IMR-90 (cell line): ENCODE measurements around the gene SLC13A5. TPM values are rescaled to one million over a fixed set of nuclear protein-coding genes. Genes with fewer than 3 reads are reported as not detected.

Experiments used
- ATAC-seq: fragments of 200-7000 bp; cut with Tn5 transposase; 2 replicates; pipeline ENCODE4 v1.9.1; 2020; ENCODE audit warnings: low read depth, mild to moderate bottlenecking, moderate library complexity
- BruUV-seq: library from RNA; stranded (reverse); fragments of 400-500 nt; replicated peaks from 2 replicates; lab custom pipeline; 2021; lab: Mats Ljungman, UMichigan
- CTCF ChIA-PET: fragments of 300-600 bp; formaldehyde crosslinking; extraction: SDS; loops from one replicate; lab custom pipeline; 2021; ENCODE audit warnings: antibody characterized with exemption; lab: Yijun Ruan, JAX
- POLR2A ChIA-PET: fragments of 300-600 bp; sonication (Branson Sonifier 250); formaldehyde crosslinking; loops from one replicate; lab custom pipeline; 2022; ENCODE audit warnings: antibody characterized with exemption; ENCODE audit not compliant: unreplicated experiment; lab: Charles Lee
- DNase-seq: peaks from one replicate; pipeline ENCODE4 v3.0.0; 2013
- H2AFZ ChIP-seq: replicated peaks from 2 replicates; pipeline ENCODE3; 2013; ENCODE audit warnings: low read length, mild to moderate bottlenecking; ENCODE audit not compliant: poor library complexity
- H2AK5ac ChIP-seq: 2 replicates; pipeline ENCODE4 v1.6.1; 2013; ENCODE audit warnings: low read depth, low read length, inconsistent platforms
- H2AK9ac ChIP-seq: replicated peaks from 2 replicates; pipeline ENCODE3; 2013; ENCODE audit warnings: mild to moderate bottlenecking, low read depth, low read length, moderate library complexity; ENCODE audit not compliant: poor library complexity
- H2BK120ac ChIP-seq: 2 replicates; pipeline ENCODE4 v1.6.1; 2013; ENCODE audit warnings: low read depth, low read length, inconsistent platforms
- H2BK15ac ChIP-seq: 3 replicates; pipeline ENCODE4 v1.6.1; 2013; ENCODE audit warnings: low read depth, low read length, inconsistent platforms
- H2BK20ac ChIP-seq: 2 replicates; pipeline ENCODE4 v1.6.1; 2013; ENCODE audit warnings: low read depth, mild to moderate bottlenecking, inconsistent platforms, low read length, moderate library complexity
- H2BK5ac ChIP-seq: 2 replicates; pipeline ENCODE4 v1.6.1; 2013; ENCODE audit warnings: mild to moderate bottlenecking, low read depth, low read length, inconsistent platforms; ENCODE audit not compliant: poor library complexity, severe bottlenecking
- H3K14ac ChIP-seq: replicated peaks from 2 replicates; pipeline ENCODE4 v1.6.1; 2013; ENCODE audit warnings: low read depth, low read length, inconsistent platforms
- H3K18ac ChIP-seq: 2 replicates; pipeline ENCODE4 v1.6.1; 2013; ENCODE audit warnings: low read depth, low read length, control low read depth
- H3K23ac ChIP-seq: 2 replicates; pipeline ENCODE4 v1.6.1; 2013; ENCODE audit warnings: low read depth, low read length, inconsistent platforms
- H3K27ac ChIP-seq: 2 replicates; pipeline ENCODE4 v1.5.1; 2013; ENCODE audit warnings: mild to moderate bottlenecking, control low read depth, low read length; ENCODE audit not compliant: insufficient read depth
- H3K27me3 ChIP-seq: 2 replicates; pipeline ENCODE4 v1.6.1; 2013; ENCODE audit warnings: low read length; ENCODE audit not compliant: control insufficient read depth, insufficient read depth
- H3K36me3 ChIP-seq: 2 replicates; pipeline ENCODE4 v1.6.1; 2013; ENCODE audit warnings: low read length, mixed read lengths; ENCODE audit not compliant: control insufficient read depth, insufficient read depth
- H3K4ac ChIP-seq: 2 replicates; pipeline ENCODE4 v1.6.1; 2013; ENCODE audit warnings: low read depth, low read length, inconsistent platforms
- H3K4me1 ChIP-seq: 2 replicates; pipeline ENCODE4 v1.6.1; 2013; ENCODE audit warnings: low read length, mixed read lengths; ENCODE audit not compliant: control insufficient read depth, insufficient read depth
- H3K4me2 ChIP-seq: 2 replicates; pipeline ENCODE4 v1.6.1; 2013; ENCODE audit warnings: low read depth, mild to moderate bottlenecking, control low read depth, low read length, moderate library complexity
- H3K4me3 ChIP-seq: 2 replicates; pipeline ENCODE4 v1.5.1; 2013; ENCODE audit warnings: low read depth, mild to moderate bottlenecking, control low read depth, low read length, moderate library complexity; ENCODE audit not compliant: insufficient read depth
- H3K56ac ChIP-seq: 2 replicates; pipeline ENCODE4 v1.6.1; 2013; ENCODE audit warnings: low read length, inconsistent platforms; ENCODE audit not compliant: insufficient read depth; ENCODE audit errors: extremely low read depth
- H3K79me1 ChIP-seq, 2 experiments: 2 replicates each; pipeline ENCODE4 v1.6.1; 2013; ENCODE audit warnings: low read length in 2 of 2, inconsistent platforms in 1 of 2, low read depth in 1 of 2
- H3K9ac ChIP-seq: 2 replicates; pipeline ENCODE4 v1.6.1; 2013; ENCODE audit warnings: low read depth, low read length, control low read depth
- H3K9me1 ChIP-seq: 2 replicates; pipeline ENCODE4 v1.6.1; 2013; ENCODE audit warnings: low read length, inconsistent platforms; ENCODE audit not compliant: insufficient read depth
- H3K9me3 ChIP-seq: 2 replicates; pipeline ENCODE4 v1.6.1; 2013; ENCODE audit warnings: low read length; ENCODE audit not compliant: control insufficient read depth, insufficient read depth
- H4K20me1 ChIP-seq: 2 replicates; pipeline ENCODE4 v1.6.1; 2013; ENCODE audit warnings: low read length, inconsistent platforms; ENCODE audit not compliant: insufficient read depth
- H4K5ac ChIP-seq: 2 replicates; pipeline ENCODE4 v1.6.1; 2013; ENCODE audit warnings: mild to moderate bottlenecking, low read depth, low read length, control low read depth
- H4K8ac ChIP-seq, 2 experiments: 2 replicates each; pipeline ENCODE4 v1.6.1; 2013; ENCODE audit warnings: low read depth in 2 of 2, low read length in 2 of 2, control low read depth in 1 of 2, inconsistent platforms in 1 of 2
- H4K91ac ChIP-seq: 2 replicates; pipeline ENCODE4 v1.6.1; 2013; ENCODE audit warnings: low read depth, low read length, inconsistent platforms; ENCODE audit not compliant: insufficient read depth
- BHLHE40 ChIP-seq: fragments of 150-350 bp; IDR thresholded peaks from 2 replicates; pipeline ENCODE4 v1.6.1; 2016; ENCODE audit warnings: mild to moderate bottlenecking, low read depth, low read length
- CEBPB ChIP-seq: IDR thresholded peaks from 2 replicates; pipeline ENCODE4 v1.6.1; 2012; ENCODE audit warnings: low read depth, low read length, improper control_type of control experiment
- CHD1 ChIP-seq: IDR thresholded peaks from 2 replicates; pipeline ENCODE4 v1.6.1; 2012; ENCODE audit warnings: low read depth, low read length, improper control_type of control experiment
- CTCF ChIP-seq: conservative IDR thresholded peaks from 2 replicates; pipeline ENCODE4 v1.5.1; 2012; ENCODE audit warnings: mild to moderate bottlenecking, low read depth, low read length, improper control_type of control experiment
- ELK1 ChIP-seq: fragments of 150-350 bp; IDR thresholded peaks from 2 replicates; pipeline ENCODE4 v1.6.1; 2016; ENCODE audit warnings: low read depth, mild to moderate bottlenecking, low read length, moderate library complexity, borderline replicate concordance
- FOS ChIP-seq: fragments of 150-350 bp; IDR thresholded peaks from 2 replicates; pipeline ENCODE4 v1.6.1; 2016; ENCODE audit warnings: low read depth, low read length
- MAFK ChIP-seq: IDR thresholded peaks from 2 replicates; pipeline ENCODE4 v1.6.1; 2012; ENCODE audit warnings: low read depth, low read length, improper control_type of control experiment
- MAZ ChIP-seq: IDR thresholded peaks from 2 replicates; pipeline ENCODE4 v1.6.1; 2012; ENCODE audit warnings: low read depth, mild to moderate bottlenecking, low read length, improper control_type of control experiment, moderate library complexity, borderline replicate concordance
- MXI1 ChIP-seq: IDR thresholded peaks from 2 replicates; pipeline ENCODE4 v1.6.1; 2012; ENCODE audit warnings: low read depth, mild to moderate bottlenecking, low read length, moderate library complexity, borderline replicate concordance
- NFE2L2 ChIP-seq: fragments of 150-350 bp; IDR thresholded peaks from 2 replicates; pipeline ENCODE4 v1.6.1; 2016; ENCODE audit warnings: low read depth, mild to moderate bottlenecking, low read length
- POLR2A ChIP-seq: IDR thresholded peaks from 2 replicates; pipeline ENCODE4 v1.6.1; 2012; ENCODE audit warnings: mild to moderate bottlenecking, low read depth, low read length
- RAD21 ChIP-seq: IDR thresholded peaks from 2 replicates; pipeline ENCODE4 v1.6.1; 2012; ENCODE audit warnings: low read length, improper control_type of control experiment
- RCOR1 ChIP-seq: IDR thresholded peaks from 2 replicates; pipeline ENCODE4 v1.6.1; 2012; ENCODE audit warnings: mild to moderate bottlenecking, low read length, improper control_type of control experiment; ENCODE audit not compliant: insufficient replicate concordance
- RFX5 ChIP-seq: IDR thresholded peaks from 2 replicates; pipeline ENCODE4 v1.8.0; 2012; ENCODE audit warnings: low read depth, mild to moderate bottlenecking, low read length, moderate library complexity
- SMC3 ChIP-seq: fragments of 150-350 bp; IDR thresholded peaks from 2 replicates; pipeline ENCODE4 v1.6.1; 2016; ENCODE audit warnings: low read depth, mild to moderate bottlenecking, antibody characterized with exemption, low read length, moderate library complexity
- USF2 ChIP-seq: fragments of 150-350 bp; IDR thresholded peaks from 2 replicates; pipeline ENCODE4 v1.6.1; 2017; ENCODE audit warnings: mild to moderate bottlenecking, antibody characterized with exemption, low read length, low read depth
- WGBS, 2 experiments: methylation state at CpG; one replicate each; pipeline versions ENCODE4 v1.1.5 to v1.1.7; 2013; ENCODE audit warnings: missing lambda C conversion rate in 2 of 2; ENCODE audit not compliant: insufficient read length in 1 of 2; ENCODE audit errors: extremely low coverage in 2 of 2; 5-methylcytosine and 5-hydroxymethylcytosine counted together
- dilution Hi-C: fragments of 300-500 bp; cut with HindIII; formaldehyde crosslinking; loops from one replicate; pipeline ENCODE4 v1.14.3; 2018; ENCODE audit warnings: low sequenced_read_pairs; ENCODE audit not compliant: unreplicated experiment
- in situ Hi-C: fragments of 300-500 bp; cut with MboI; formaldehyde crosslinking; loops from 3 replicates; pipeline ENCODE4 v1.14.3; 2019; ENCODE audit warnings: low sequenced_read_pairs, inconsistent platforms, mixed read lengths
- intact Hi-C: fragments of 100-400 bp; cut with micrococcal nuclease; formaldehyde crosslinking; loops from 2 replicates; pipeline ENCODE4 v1.10.0; 2022
- polyA plus RNA-seq, 3 experiments: library from polyadenylated mRNA; depleted of rRNA; stranded (reverse); fragments of >200 nt; gene quantifications; 2 replicates each; pipeline ENCODE4 v1.2.3, GENCODE V29; 2012; ENCODE audit warnings: low replicate concordance in 1 of 3
- total RNA-seq: library from RNA; depleted of rRNA; stranded (reverse); fragments of >200 nt; gene quantifications from 2 replicates; pipeline ENCODE4 v1.2.3, GENCODE V29; 2012

The SLC13A5 gene
- total and polyA plus RNA-seq, 2 of the 4 experiments (the other 2 are of a cell fraction), result not detected

GRCh38 chr17:6695051-6695450, 18.1 kb downstream of the SLC13A5 start:
- no peak overlapping the region for H2AK9ac ChIP-seq
- in situ Hi-C loops (no loop called here), intact Hi-C loops (no loop called here), dilution Hi-C loops (no loop called here)
- H3K9me3 ChIP-seq, result no peaks in the 10 kb centered on the region
- H2BK5ac ChIP-seq, result no peak overlapping the region
- no peak overlapping the region for H2BK15ac ChIP-seq
- H4K91ac ChIP-seq, result no peak overlapping the region
- no peak overlapping the region for H3K4ac ChIP-seq
- no peak overlapping the region for H3K4me3 ChIP-seq
- TF ChIP-seq CTCF, result no peak
- TF ChIP-seq RCOR1, result no peak
- no peak for TF ChIP-seq NFE2L2
- no peak for TF ChIP-seq BHLHE40
- TF ChIP-seq MXI1, result no peak
- no peak for TF ChIP-seq CEBPB
- TF ChIP-seq FOS, result no peak
- TF ChIP-seq MAZ, result no peak
- TF ChIP-seq POLR2A, result no peak
- no peak for TF ChIP-seq SMC3
- TF ChIP-seq RAD21, result no peak
- no peak for TF ChIP-seq RFX5
- TF ChIP-seq MAFK, result no peak
- TF ChIP-seq CHD1, result no peak
- TF ChIP-seq ELK1, result no peak
- TF ChIP-seq USF2, result no peak
- H3K18ac ChIP-seq, result no peak overlapping the region
- no peak overlapping the region for H3K14ac ChIP-seq
- H2BK120ac ChIP-seq, result no peak overlapping the region
- CTCF ChIA-PET, result no interaction called here
- no peaks in the 10 kb centered on the region for H4K20me1 ChIP-seq
- no peak overlapping the region for H3K4me2 ChIP-seq
- H2AK5ac ChIP-seq, result no peak overlapping the region
- POLR2A ChIA-PET, result no interaction called here
- ATAC-seq (no peak), DNase-seq (no peak)
- H3K9ac ChIP-seq, result no peak overlapping the region
- no peak overlapping the region for H4K8ac ChIP-seq
- H3K23ac ChIP-seq, result no peak overlapping the region
- no TSS peak for BruUV-seq
- H4K5ac ChIP-seq, result no peak overlapping the region
- no peak overlapping the region for H3K56ac ChIP-seq
- H3K27me3 ChIP-seq, result peaks cover 10% of the 10 kb centered on the region
- no peak overlapping the region for H3K27ac ChIP-seq
- no peak overlapping the region for H2BK20ac ChIP-seq
- H3K79me1 ChIP-seq, result no peaks in the 10 kb centered on the region
- no peaks in the 10 kb centered on the region for H3K9me1 ChIP-seq
- H2AFZ ChIP-seq, result no peak overlapping the region
- H3K36me3 ChIP-seq, result no peaks in the 10 kb centered on the region
- no peaks in the 10 kb centered on the region for H3K4me1 ChIP-seq
- 78% methylated on average over 2 of the region's 2 CpGs; no CpG with 5 or more reads in 1 of the 2 experiments for WGBS, 2 experiments
